SK-N-SH treated with all-trans-retinoic acid at 6 μM for 48 hours (cell line): ENCODE data around the gene MOV10.

Experiments used
- ARNTL ChIP-seq: fragments of 450-650 bp; formaldehyde crosslinking; IDR thresholded peaks from 2 replicates; pipeline ENCODE4 v1.5.0; 2020; ENCODE audit warnings: low read depth, mild to moderate bottlenecking, moderate library complexity, borderline replicate concordance
- GLIS3 ChIP-seq: fragments of 250-450 bp; sonication (Bioruptor Pico); IDR thresholded peaks from 2 replicates; pipeline ENCODE4 v1.5.0; 2020; ENCODE audit warnings: mild to moderate bottlenecking, moderate library complexity
- PATZ1 ChIP-seq: fragments of 250-450 bp; sonication (Bioruptor Pico); IDR thresholded peaks from 2 replicates; pipeline ENCODE4 v1.8.0; 2020; ENCODE audit warnings: mild to moderate bottlenecking, moderate library complexity, borderline replicate concordance
- RARB ChIP-seq: fragments of 250-450 bp; sonication (Bioruptor Pico); IDR thresholded peaks from 2 replicates; pipeline ENCODE4 v1.8.0; 2021; ENCODE audit warnings: mild to moderate bottlenecking, moderate library complexity
- SNAI2 ChIP-seq: fragments of 250-450 bp; sonication (Bioruptor Pico); IDR thresholded peaks from 2 replicates; pipeline ENCODE4 v1.5.0; 2020; ENCODE audit warnings: mild to moderate bottlenecking, moderate library complexity
- ZFP30 ChIP-seq: fragments of 450-650 bp; formaldehyde crosslinking; IDR thresholded peaks from 2 replicates; pipeline ENCODE4 v1.5.0; 2022; ENCODE audit warnings: mild to moderate bottlenecking, moderate library complexity

GRCh38 chr1:112727716-112728115 lies 53.3 kb downstream of the MOV10 start:
- no peak for TF ChIP-seq SNAI2
- no peak for TF ChIP-seq ARNTL
- no peak for TF ChIP-seq RARB (CRISPR knock-in tag)
- TF ChIP-seq GLIS3 (CRISPR knock-in tag) = no peak
- TF ChIP-seq ZFP30 = no peak
- TF ChIP-seq PATZ1 (CRISPR knock-in tag) = no peak
